Sigmoid colon (tissue), 7 donors: Measurements from ENCODE around the gene SNCAIP. TPM values are rescaled to one million over a fixed set of nuclear protein-coding genes. Genes with fewer than 3 reads are reported as not detected.

Experiments used
- DNase-seq: peaks from one replicate; pipeline ENCODE4 v3.0.0-alpha.2; 2019
- H3K27ac ChIP-seq, 4 donors: fragments of 200-600 bp; sonication (generic); one replicate each; pipeline ENCODE4 v1.5.1; 2016 to 2019; ENCODE audit warnings: mild to moderate bottlenecking in 1 of 4
- H3K27me3 ChIP-seq, 3 donors: fragments of 200-600 bp; sonication (generic); one replicate each; pipeline ENCODE4 v1.5.1; 2019; ENCODE audit warnings: mild to moderate bottlenecking in 1 of 3
- H3K36me3 ChIP-seq, 4 donors: fragments of 200-600 bp; sonication (generic); one replicate each; pipeline ENCODE4 v1.5.1; 2016 to 2019
- H3K4me1 ChIP-seq, 4 donors: fragments of 200-600 bp; sonication (generic); one replicate each; pipeline ENCODE4 v1.5.1; 2017 to 2019
- H3K4me3 ChIP-seq, 4 donors: fragments of 200-600 bp; sonication (generic); one replicate each; pipeline ENCODE4 v1.5.1; 2017 to 2019; ENCODE audit warnings: mild to moderate bottlenecking in 2 of 4, moderate library complexity in 1 of 4
- H3K9me3 ChIP-seq, 4 donors: fragments of 200-600 bp in 3 of 4; sonication (generic) in 3 of 4; one replicate each; pipeline versions ENCODE4 v1.5.1 to v1.6.1; 2013 to 2019
- CTCF ChIP-seq, 4 experiments: fragments of 450-650 bp in 3 of 4; fragments of 200-600 bp in 1 of 4; IDR thresholded peaks; one replicate each; pipeline ENCODE4 v1.5.1; 2016 to 2019; ENCODE audit warnings: antibody characterized with exemption in 4 of 4, mild to moderate bottlenecking in 3 of 4, moderate library complexity in 2 of 4
- EP300 ChIP-seq, 4 donors: sonication (generic); formaldehyde crosslinking; IDR thresholded peaks; one replicate each; pipeline ENCODE4 v1.6.1; 2017; ENCODE audit warnings: antibody characterized with exemption in 4 of 4
- POLR2A ChIP-seq, 2 donors: fragments of 450-650 bp; IDR thresholded peaks; one replicate each; pipeline ENCODE4 v1.6.1; 2016; ENCODE audit warnings: antibody characterized with exemption in 2 of 2, mild to moderate bottlenecking in 2 of 2, moderate library complexity in 2 of 2
- POLR2AphosphoS5 ChIP-seq, 4 donors: sonication (generic); formaldehyde crosslinking; IDR thresholded peaks; one replicate each; pipeline ENCODE4 v1.6.1; 2017; ENCODE audit warnings: antibody characterized with exemption in 4 of 4
- WGBS, 2 donors: extraction: QIAGEN DNeasy Blood & Tissue Kit; methylation state at CpG; one replicate each; pipeline ENCODE4 v1.1.7; 2013; 5-methylcytosine and 5-hydroxymethylcytosine counted together
- intact Hi-C: fragments of 100-400 bp; cut with DNase I; formaldehyde crosslinking; loops from one replicate; pipeline ENCODE4 v1.15.1; 2023
- polyA plus RNA-seq, 3 donors: library from polyadenylated mRNA; stranded (reverse); fragments of 200-250 nt; gene quantifications; one replicate each; pipeline ENCODE4 v1.2.3, GENCODE V29; 2013
- total RNA-seq, 4 donors: library from RNA; depleted of rRNA; stranded (reverse); fragments of >200 nt; gene quantifications; one replicate each; pipeline ENCODE4 v1.1.0, GENCODE V29; 2016
- donor health status: healthy with polysubstance abuse.
- donor health status: Bipolar disorder and iron deficiency.
- donor health status: healthy.

SNCAIP gene
- total and polyA plus RNA-seq, 7 donors = 1.2 to 4.3 (median 3.2) TPM; not detected in 1

DNA sequence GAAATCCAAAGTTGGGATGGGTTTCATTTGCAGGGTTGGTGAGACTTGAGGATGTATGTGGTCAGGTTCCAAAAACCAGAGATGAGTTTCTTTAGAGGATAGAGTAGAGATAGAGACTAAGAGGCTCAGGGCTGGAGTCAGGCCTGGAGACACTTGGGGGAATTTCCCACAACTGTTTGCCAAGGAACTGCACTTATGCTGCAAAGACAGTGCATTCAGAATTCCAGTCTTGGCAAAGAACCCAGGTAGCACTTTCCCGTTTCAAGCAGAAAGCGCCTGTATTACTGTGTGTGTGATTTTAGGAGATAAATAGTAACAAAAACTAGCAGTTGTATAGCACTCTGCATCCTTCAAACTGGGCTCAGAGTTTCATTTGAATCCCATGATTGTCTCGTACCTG lies 55.4 kb downstream of the SNCAIP start:
- intact Hi-C loops = no loop called here
- Histone ChIP-seq H3K4me1 (peaks cover 0 to 23% (median 8%) of the 10 kb centered on the region in 4 donors), H3K27ac (no peak overlapping the region), H3K4me3 (no peak overlapping the region), H3K36me3 (no peaks in the 10 kb centered on the region), H3K27me3 (no peaks in the 10 kb centered on the region), H3K9me3 (no peaks in the 10 kb centered on the region)
- TF ChIP-seq POLR2A (IDR thresholded peaks at IDR 0.05) (no peak), CTCF (IDR thresholded peaks at IDR 0.05) (no peak), POLR2AphosphoS5 (IDR thresholded peaks at IDR 0.05) (no peak)
- DNase-seq = no peak
- WGBS, 2 donors = 76 to 89% methylated on average over 3 of the region's 3 CpGs

- intact Hi-C loops = no loop called here
- Histone ChIP-seq H3K4me3 (no peak overlapping the region), H3K27ac (no peak overlapping the region), H3K36me3 (no peaks in the 10 kb centered on the region), H3K27me3 (no peaks in the 10 kb centered on the region), H3K4me1 (peaks cover 0 to 35% (median 12%) of the 10 kb centered on the region in 4 donors), H3K9me3 (no peaks in the 10 kb centered on the region)
- TF ChIP-seq POLR2A (IDR thresholded peaks at IDR 0.05) = no peak
- DNase-seq = no peak
- 90 to 97% methylated on average over 5 of the region's 5 CpGs for WGBS, 2 donors
Measured at GRCh38 chr5:122368510-122369251, 56.6 kb downstream of the SNCAIP start.

DNA sequence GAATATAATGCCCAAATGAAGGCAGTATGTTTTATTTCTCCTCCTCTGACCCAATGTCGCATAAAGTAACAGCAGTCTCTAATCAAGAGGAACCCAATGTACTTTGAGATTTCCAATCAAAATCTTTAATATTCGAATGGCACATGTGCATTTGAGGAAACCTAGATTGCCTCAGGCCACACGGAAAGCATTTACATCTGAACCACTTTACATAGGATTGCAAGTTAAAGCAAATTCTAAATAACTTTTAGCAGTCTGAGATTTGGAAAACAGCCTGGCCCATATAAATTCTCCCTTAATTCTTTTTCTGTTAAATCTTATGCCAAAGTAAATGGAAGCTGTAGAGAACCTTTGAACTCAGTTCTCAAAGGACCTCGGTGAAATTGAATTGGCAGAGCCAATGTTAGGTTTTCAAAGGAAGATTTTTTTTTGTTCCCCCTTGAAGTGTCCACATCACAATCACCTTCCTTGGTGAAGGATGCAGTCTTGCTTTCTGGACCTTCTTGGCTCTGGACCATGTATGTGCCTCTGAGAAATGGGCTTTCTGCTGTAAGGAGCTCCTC lies 57.3 kb downstream of the SNCAIP start:
- H3K4me1 ChIP-seq = peaks cover 0 to 37% (median 15%) of the 10 kb centered on the region in 4 donors
- H3K27ac ChIP-seq = no peak overlapping the region
- no peaks in the 10 kb centered on the region for H3K27me3 ChIP-seq
- intact Hi-C loops = no loop called here
- H3K36me3 ChIP-seq = no peaks in the 10 kb centered on the region
- H3K4me3 ChIP-seq = no peak overlapping the region
- H3K9me3 ChIP-seq = no peaks in the 10 kb centered on the region
- DNase-seq = no peak
- 64 to 76% methylated on average over 4 of the region's 4 CpGs for WGBS, 2 donors
- no peak for TF ChIP-seq CTCF (IDR thresholded peaks at IDR 0.05)
- no peak for TF ChIP-seq EP300 (IDR thresholded peaks at IDR 0.05)
- TF ChIP-seq POLR2AphosphoS5 (IDR thresholded peaks at IDR 0.05) = no peak
- no peak for TF ChIP-seq POLR2A (IDR thresholded peaks at IDR 0.05)

GRCh38 chr5:122371511-122372151 lies 59.6 kb downstream of the SNCAIP start:
- Histone ChIP-seq H3K27me3 (no peaks in the 10 kb centered on the region), H3K36me3 (no peaks in the 10 kb centered on the region), H3K4me1 (peaks cover 0 to 37% (median 15%) of the 10 kb centered on the region in 4 donors), H3K9me3 (no peaks in the 10 kb centered on the region), H3K27ac (no peak overlapping the region), H3K4me3 (no peak overlapping the region)
- DNase-seq = no peak
- intact Hi-C loops = no loop called here
- no peak for TF ChIP-seq POLR2AphosphoS5 (IDR thresholded peaks at IDR 0.05)
- no peak for TF ChIP-seq EP300 (IDR thresholded peaks at IDR 0.05)
- TF ChIP-seq POLR2A (IDR thresholded peaks at IDR 0.05) = no peak
- no peak for TF ChIP-seq CTCF (IDR thresholded peaks at IDR 0.05)
- WGBS, 2 donors = 79 to 88% methylated on average over 2 of the region's 2 CpGs

DNA sequence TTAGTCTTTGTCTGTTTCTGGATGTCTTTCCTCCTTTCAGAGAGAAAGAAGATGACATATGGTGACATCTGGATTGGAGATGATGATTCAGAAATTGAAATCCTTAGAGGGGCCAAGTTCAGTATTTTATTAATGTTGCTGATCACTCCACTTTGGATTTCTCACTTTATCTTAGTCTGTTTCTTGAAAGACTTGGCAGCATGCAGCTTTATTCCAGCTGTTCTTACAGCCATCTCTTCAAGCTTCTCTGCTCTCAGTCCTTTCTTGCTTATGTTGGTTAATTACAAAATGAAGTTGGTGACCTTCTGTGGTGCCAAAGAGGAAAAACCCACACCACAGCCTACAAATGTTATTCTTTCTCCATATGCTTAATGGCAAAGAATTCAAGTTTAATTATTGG lies 62.1 kb downstream of the SNCAIP start:
- intact Hi-C loops = no loop called here
- no peak for DNase-seq
- TF ChIP-seq POLR2AphosphoS5 (IDR thresholded peaks at IDR 0.05) (no peak), POLR2A (IDR thresholded peaks at IDR 0.05) (no peak), EP300 (IDR thresholded peaks at IDR 0.05) (no peak), CTCF (IDR thresholded peaks at IDR 0.05) (no peak)
- Histone ChIP-seq H3K27ac (no peak overlapping the region), H3K27me3 (no peaks in the 10 kb centered on the region), H3K4me3 (no peak overlapping the region), H3K9me3 (no peaks in the 10 kb centered on the region), H3K36me3 (no peaks in the 10 kb centered on the region), H3K4me1 (peaks cover 0 to 22% (median 10%) of the 10 kb centered on the region in 4 donors)
